Immature natural killer cell (primary cell): Measurements from ENCODE around the gene C6orf120. TPM values are rescaled to one million over a fixed set of nuclear protein-coding genes. Genes with fewer than 3 reads are reported as not detected.
A peak's percentile ranks its signal among the peaks of the same experiment; 100 is the strongest.

Experiments used
- DNase-seq, 3 donors: peaks; one replicate each; pipeline ENCODE4 v3.0.0; 2022; ENCODE audit warnings: mixed read lengths in 1 of 3
- H3K27ac Mint-ChIP-seq, 6 donors: one replicate each; pipeline ENCODE4 v1.8.0; 2020; ENCODE audit warnings: mixed read lengths in 6 of 6, mild to moderate bottlenecking in 5 of 6, inconsistent platforms in 4 of 6, moderate library complexity in 3 of 6
- H3K27me3 Mint-ChIP-seq, 3 donors: one replicate each; pipeline ENCODE4 v1.8.0; 2020 to 2021; ENCODE audit warnings: low read depth in 3 of 3, mild to moderate bottlenecking in 3 of 3, mixed read lengths in 3 of 3, moderate library complexity in 3 of 3, inconsistent platforms in 1 of 3
- H3K36me3 Mint-ChIP-seq, 3 donors: one replicate each; pipeline ENCODE4 v1.8.0; 2020; ENCODE audit warnings: mixed read lengths in 3 of 3, inconsistent platforms in 2 of 3, mild to moderate bottlenecking in 2 of 3
- H3K4me1 Mint-ChIP-seq, 2 donors: one replicate each; pipeline ENCODE4 v1.8.0; 2020; ENCODE audit warnings: inconsistent platforms in 2 of 2, mild to moderate bottlenecking in 2 of 2, mixed read lengths in 2 of 2, moderate library complexity in 1 of 2
- H3K4me3 Mint-ChIP-seq, 5 donors: one replicate each; pipeline ENCODE4 v1.8.0; 2020; ENCODE audit warnings: mild to moderate bottlenecking in 5 of 5, mixed read lengths in 5 of 5, inconsistent platforms in 3 of 5, moderate library complexity in 3 of 5
- H3K9me3 Mint-ChIP-seq, 6 donors: one replicate each; pipeline ENCODE4 v1.8.0; 2020; ENCODE audit warnings: mild to moderate bottlenecking in 6 of 6, mixed read lengths in 6 of 6, inconsistent platforms in 4 of 6, moderate library complexity in 3 of 6
- polyA plus RNA-seq, 3 donors: library from polyadenylated mRNA; unstranded; fragments of 300-500 nt; fragmentation: Illumina TruSeq; gene quantifications; one replicate each; pipeline ENCODE4 v1.2.3, GENCODE V29; 2021

C6orf120 gene
- polyA plus RNA-seq, 3 donors from 2014 or later: 2.2 to 10.1 (median 4.9) TPM

DNA sequence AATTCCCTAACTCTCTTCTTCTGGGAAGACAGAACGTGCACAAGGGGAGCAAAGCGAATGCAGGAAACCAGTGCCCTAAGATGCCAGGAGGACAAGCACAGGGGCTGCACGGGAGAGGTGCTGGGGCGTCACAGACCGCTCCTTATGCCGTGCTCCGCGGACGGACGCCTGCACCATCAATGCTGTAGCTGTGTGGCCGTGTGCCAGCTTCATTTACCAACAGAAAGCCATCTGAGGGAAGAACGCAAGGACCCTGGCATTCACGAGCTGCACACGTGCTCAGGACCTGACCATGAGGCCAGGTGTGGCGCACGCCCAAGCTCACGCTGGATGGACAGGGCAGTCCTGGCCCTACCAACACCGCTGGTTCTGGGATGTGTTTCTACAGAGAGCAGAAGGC is 35.5 kb upstream of the C6orf120 start:
- H3K9me3 Mint-ChIP-seq: no peaks in the 10 kb centered on the region
- H3K4me3 Mint-ChIP-seq: no peak overlapping the region
- peaks cover 4 to 33% (median 12%) of the 10 kb centered on the region in 3 donors for H3K36me3 Mint-ChIP-seq
- no peak overlapping the region for H3K27ac Mint-ChIP-seq
- peaks cover 0 to 1% (median 0%) of the 10 kb centered on the region in 3 donors for H3K27me3 Mint-ChIP-seq
- H3K4me1 Mint-ChIP-seq: peaks cover 0 to 2% of the 10 kb centered on the region in 2 donors
- no peak for DNase-seq

DNA sequence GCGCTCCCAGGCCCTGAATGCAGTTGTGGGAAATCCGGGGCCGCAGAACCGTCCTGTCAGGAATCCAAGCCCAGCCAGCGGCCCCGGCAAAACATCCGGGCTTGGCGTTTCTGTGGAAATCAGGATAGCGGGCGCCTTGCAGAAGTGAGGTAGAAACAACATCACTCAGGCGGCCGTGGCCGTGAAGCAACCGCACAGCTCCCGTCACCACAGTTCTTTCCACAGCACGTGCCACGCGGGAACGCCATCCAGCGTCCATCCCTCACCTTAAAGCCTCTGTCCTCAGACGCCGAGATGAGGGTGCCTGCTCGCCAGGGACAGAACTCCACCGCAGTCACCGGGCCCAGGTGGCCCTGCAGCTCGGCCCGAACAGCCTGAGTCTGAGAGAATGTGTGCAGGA is 34.2 kb upstream of the C6orf120 start:
- H3K4me1 Mint-ChIP-seq: peaks cover 0 to 2% of the 10 kb centered on the region in 2 donors
- peaks cover 0 to 1% (median 0%) of the 10 kb centered on the region in 3 donors for H3K27me3 Mint-ChIP-seq
- H3K9me3 Mint-ChIP-seq: no peaks in the 10 kb centered on the region
- H3K4me3 Mint-ChIP-seq: no peak overlapping the region
- peaks cover 4 to 37% (median 11%) of the 10 kb centered on the region in 3 donors for H3K36me3 Mint-ChIP-seq
- no peak overlapping the region for H3K27ac Mint-ChIP-seq
- DNase-seq: no peak

- peaks cover 4 to 31% (median 7%) of the 10 kb centered on the region in 3 donors for H3K36me3 Mint-ChIP-seq
- H3K27ac Mint-ChIP-seq: no peak overlapping the region
- DNase-seq: no peak
- no peaks in the 10 kb centered on the region for H3K9me3 Mint-ChIP-seq
- peaks cover 0 to 2% of the 10 kb centered on the region in 2 donors for H3K4me1 Mint-ChIP-seq
- peaks cover 0 to 1% (median 1%) of the 10 kb centered on the region in 3 donors for H3K27me3 Mint-ChIP-seq
- H3K4me3 Mint-ChIP-seq: no peak overlapping the region
These were observed 33.6 kb upstream of the C6orf120 start for GRCh38 chr6:169668203-169668847.

- peaks cover 0 to 1% (median 1%) of the 10 kb centered on the region in 3 donors for H3K27me3 Mint-ChIP-seq
- H3K27ac Mint-ChIP-seq: no peak overlapping the region
- peaks cover 4 to 27% (median 4%) of the 10 kb centered on the region in 3 donors for H3K36me3 Mint-ChIP-seq
- no peak overlapping the region for H3K4me3 Mint-ChIP-seq
- peaks cover 0 to 2% of the 10 kb centered on the region in 2 donors for H3K4me1 Mint-ChIP-seq
- no peaks in the 10 kb centered on the region for H3K9me3 Mint-ChIP-seq
- DNase-seq: no peak
These were observed 32.8 kb upstream of the C6orf120 start for GRCh38 chr6:169669147-169669546.

GRCh38 chr6:169669889-169670288 is 32.0 kb upstream of the C6orf120 start:
- Mint-ChIP-seq H3K4me1 (peaks cover 0 to 2% of the 10 kb centered on the region in 2 donors), H3K27ac (peak overlapping the region in 1 of 6 donors; percentile 4), H3K27me3 (peaks cover 0 to 1% (median 1%) of the 10 kb centered on the region in 3 donors), H3K36me3 (peaks cover 4 to 27% (median 4%) of the 10 kb centered on the region in 3 donors), H3K4me3 (no peak overlapping the region), H3K9me3 (no peaks in the 10 kb centered on the region)
- no peak for DNase-seq

- Mint-ChIP-seq H3K4me1 (peaks cover 0 to 2% of the 10 kb centered on the region in 2 donors), H3K4me3 (no peak overlapping the region), H3K36me3 (peaks cover 4 to 27% (median 8%) of the 10 kb centered on the region in 3 donors), H3K27ac (no peak overlapping the region), H3K9me3 (no peaks in the 10 kb centered on the region), H3K27me3 (peaks cover 0 to 1% (median 1%) of the 10 kb centered on the region in 3 donors)
- no peak for DNase-seq
These were observed 30.4 kb upstream of the C6orf120 start for GRCh38 chr6:169671563-169671962.

DNA sequence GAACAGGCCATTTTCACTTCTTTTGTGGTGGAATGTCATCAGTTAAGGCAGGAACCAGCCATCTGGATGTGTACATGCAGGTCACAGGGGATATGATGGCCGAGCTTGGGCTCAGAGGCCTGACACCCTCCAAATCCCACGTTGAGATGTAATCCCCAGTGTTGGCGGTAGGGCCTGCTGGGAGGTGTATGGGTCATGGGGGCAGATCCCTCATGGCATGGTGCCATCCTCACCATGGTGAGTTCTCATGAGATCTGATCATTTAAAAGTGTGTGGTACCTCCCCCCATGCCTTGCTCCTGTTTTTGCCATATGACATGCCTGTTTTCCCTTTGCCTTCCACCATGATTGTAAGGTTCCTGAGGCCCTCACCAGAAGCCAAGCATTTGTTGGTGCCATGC is 26.9 kb upstream of the C6orf120 start:
- Mint-ChIP-seq H3K4me3 (no peak overlapping the region), H3K36me3 (peaks cover 3 to 22% (median 21%) of the 10 kb centered on the region in 3 donors), H3K27ac (no peak overlapping the region), H3K4me1 (no peaks in the 10 kb centered on the region), H3K9me3 (no peaks in the 10 kb centered on the region), H3K27me3 (peaks cover 0 to 1% (median 0%) of the 10 kb centered on the region in 3 donors)
- no peak for DNase-seq

- H3K27ac Mint-ChIP-seq: no peak overlapping the region
- no peak for DNase-seq
- no peaks in the 10 kb centered on the region for H3K9me3 Mint-ChIP-seq
- H3K36me3 Mint-ChIP-seq: peaks cover 18 to 31% (median 31%) of the 10 kb centered on the region in 3 donors
- H3K4me3 Mint-ChIP-seq: no peak overlapping the region
- peaks cover 0 to 3% (median 0%) of the 10 kb centered on the region in 3 donors for H3K27me3 Mint-ChIP-seq
- H3K4me1 Mint-ChIP-seq: no peaks in the 10 kb centered on the region
These were observed 24.8 kb upstream of the C6orf120 start for GRCh38 chr6:169677096-169677495.

- Mint-ChIP-seq H3K27me3 (peaks cover 0 to 2% (median 0%) of the 10 kb centered on the region in 3 donors), H3K9me3 (no peaks in the 10 kb centered on the region), H3K4me1 (no peaks in the 10 kb centered on the region), H3K36me3 (peaks cover 26 to 42% (median 35%) of the 10 kb centered on the region in 3 donors), H3K4me3 (no peak overlapping the region), H3K27ac (no peak overlapping the region)
- no peak for DNase-seq
These were observed 23.6 kb upstream of the C6orf120 start for GRCh38 chr6:169678342-169678741.

GRCh38 chr6:169684056-169684455 is 17.9 kb upstream of the C6orf120 start:
- no peak for DNase-seq
- Mint-ChIP-seq H3K9me3 (peaks cover 3 to 21% (median 14%) of the 10 kb centered on the region in 6 donors), H3K4me1 (no peaks in the 10 kb centered on the region), H3K27me3 (peaks cover 0 to 3% (median 0%) of the 10 kb centered on the region in 3 donors), H3K27ac (no peak overlapping the region), H3K36me3 (peaks cover 59 to 75% (median 64%) of the 10 kb centered on the region in 3 donors), H3K4me3 (no peak overlapping the region)

DNA sequence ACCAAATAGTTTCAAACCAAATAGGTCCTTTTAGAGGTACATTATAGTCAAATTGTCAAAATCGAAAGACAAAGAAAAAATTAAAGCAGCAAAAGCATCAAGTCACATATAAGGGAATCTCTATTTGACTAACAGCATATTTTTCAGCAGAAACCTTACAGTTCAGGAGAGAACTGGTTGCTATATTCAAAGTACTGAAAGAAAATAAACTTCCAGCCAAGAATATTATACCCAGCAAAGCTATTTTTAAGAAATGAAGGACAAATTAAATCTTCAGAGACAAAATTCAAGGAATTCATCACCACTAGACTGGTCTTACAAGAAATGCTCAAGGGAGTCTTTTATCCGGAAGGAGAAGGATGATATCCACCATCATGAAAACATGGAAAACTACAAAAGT is 16.1 kb upstream of the C6orf120 start:
- H3K4me3 Mint-ChIP-seq: no peak overlapping the region
- H3K9me3 Mint-ChIP-seq: peaks cover 3 to 21% (median 14%) of the 10 kb centered on the region in 6 donors
- H3K4me1 Mint-ChIP-seq: peaks cover 3 to 4% of the 10 kb centered on the region in 2 donors
- no peak for DNase-seq
- H3K27me3 Mint-ChIP-seq: peaks cover 0 to 3% (median 1%) of the 10 kb centered on the region in 3 donors
- H3K27ac Mint-ChIP-seq: no peak overlapping the region
- peaks cover 51 to 69% (median 58%) of the 10 kb centered on the region in 3 donors for H3K36me3 Mint-ChIP-seq

GRCh38 chr6:169689287-169689686 is 12.6 kb upstream of the C6orf120 start:
- Mint-ChIP-seq H3K4me3 (no peak overlapping the region), H3K9me3 (peaks cover 3 to 21% (median 14%) of the 10 kb centered on the region in 6 donors), H3K36me3 (peaks cover 37 to 57% (median 47%) of the 10 kb centered on the region in 3 donors), H3K4me1 (peaks cover 3 to 4% of the 10 kb centered on the region in 2 donors), H3K27ac (no peak overlapping the region), H3K27me3 (peaks cover 0 to 1% (median 1%) of the 10 kb centered on the region in 3 donors)
- DNase-seq: no peak

- Mint-ChIP-seq H3K27ac (no peak overlapping the region), H3K4me1 (peaks cover 3 to 4% of the 10 kb centered on the region in 2 donors), H3K36me3 (peaks cover 23 to 44% (median 31%) of the 10 kb centered on the region in 3 donors), H3K4me3 (no peak overlapping the region), H3K27me3 (peaks cover 0 to 1% (median 0%) of the 10 kb centered on the region in 3 donors), H3K9me3 (peaks cover 0 to 8% (median 2%) of the 10 kb centered on the region in 6 donors)
- DNase-seq: no peak
These were observed 10.7 kb upstream of the C6orf120 start for GRCh38 chr6:169691260-169691659.

GRCh38 chr6:169692516-169692915 is 9.4 kb upstream of the C6orf120 start:
- Mint-ChIP-seq H3K36me3 (peaks cover 13 to 33% (median 19%) of the 10 kb centered on the region in 3 donors), H3K4me1 (peaks cover 3 to 6% of the 10 kb centered on the region in 2 donors), H3K27me3 (peaks cover 0 to 1% (median 0%) of the 10 kb centered on the region in 3 donors), H3K4me3 (no peak overlapping the region), H3K27ac (no peak overlapping the region), H3K9me3 (peaks cover 0 to 2% (median 0%) of the 10 kb centered on the region in 6 donors)
- DNase-seq: no peak
